GM12878 (cell line): ENCODE measurements around the gene LRRC57. TPM values are rescaled to one million over a fixed set of nuclear protein-coding genes. Genes with fewer than 3 reads are reported as not detected.

ENCODE experiments used
- ASH2L ChIP-seq: fragments of 300-600, 200-600 bp; sonication (generic); IDR thresholded peaks from 2 replicates; pipeline ENCODE4 v1.6.1; 2017; ENCODE audit warnings: low read depth, mild to moderate bottlenecking, borderline replicate concordance
- BRCA1 ChIP-seq: IDR thresholded peaks from 2 replicates; pipeline ENCODE4 v1.6.1; 2011; ENCODE audit warnings: low read depth, low read length, improper control_type of control experiment
- CBX3 ChIP-seq: fragments of 200-600 bp; sonication (generic); IDR thresholded peaks from 2 replicates; pipeline ENCODE4 v1.6.1; 2016; ENCODE audit warnings: low read depth, borderline replicate concordance
- CHD1 ChIP-seq: IDR thresholded peaks from 2 replicates; pipeline ENCODE4 v1.6.1; 2012; ENCODE audit warnings: low read depth, low read length, improper control_type of control experiment
- IKZF2 ChIP-seq, 2 experiments: fragments of 450-650 bp; IDR thresholded peaks; 2 replicates each; pipeline ENCODE4 v1.6.1; 2017; ENCODE audit warnings: mild to moderate bottlenecking in 2 of 2, moderate library complexity in 2 of 2
- NBN ChIP-seq: fragments of 450-650 bp; IDR thresholded peaks from 2 replicates; pipeline ENCODE4 v1.6.1; 2016
- NFYB ChIP-seq: IDR thresholded peaks from 2 replicates; pipeline ENCODE4 v1.6.1; 2011; ENCODE audit warnings: low read depth, mild to moderate bottlenecking, low read length, improper control_type of control experiment, moderate library complexity; ENCODE audit not compliant: insufficient read depth
- NRF1 ChIP-seq: conservative IDR thresholded peaks from 2 replicates; pipeline ENCODE4 v1.6.1; 2011; ENCODE audit warnings: mild to moderate bottlenecking, low read depth, low read length, improper control_type of control experiment
- POU2F2 ChIP-seq: IDR thresholded peaks from 3 replicates; pipeline ENCODE4 v1.6.1; 2011; ENCODE audit warnings: low read depth, mild to moderate bottlenecking, low read length, borderline replicate concordance
- RUNX3 ChIP-seq: IDR thresholded peaks from 2 replicates; pipeline ENCODE4 v1.6.1; 2012; ENCODE audit warnings: low read length, inconsistent platforms
- SIX5 ChIP-seq: IDR thresholded peaks from 2 replicates; pipeline ENCODE4 v1.6.1; 2011; ENCODE audit warnings: mild to moderate bottlenecking, low read depth, low read length, moderate library complexity; ENCODE audit not compliant: severe bottlenecking
- SMC3 ChIP-seq: IDR thresholded peaks from 2 replicates; pipeline ENCODE4 v1.6.1; 2011; ENCODE audit warnings: low read length, improper control_type of control experiment, borderline replicate concordance
- SREBF2 ChIP-seq: IDR thresholded peaks from 2 replicates; pipeline ENCODE4 v1.6.1; 2012; ENCODE audit warnings: mild to moderate bottlenecking, low read length
- polyA plus RNA-seq, 11 experiments: library from polyadenylated mRNA; depleted of rRNA in 4 of 11; unstranded in 6 of 11; stranded (reverse) in 5 of 11; fragments of >200 nt; fragmentation: Nextera tagmentation in 4 of 11; fragmentation: Illumina TruSeq in 1 of 11; extraction: Ambion mirVana in 4 of 11; extraction: Trizol in 1 of 11; gene quantifications; 1 replicate in 1 of 11; 2 replicates in 10 of 11; pipeline versions ENCODE4 v1.2.1 to v1.2.3, GENCODE V29; 2011 to 2016; ENCODE audit warnings: inconsistent platforms in 2 of 11, missing spikeins in 2 of 11, low read depth in 1 of 11
- total RNA-seq, 4 experiments: library from RNA; depleted of rRNA in 3 of 4; stranded (reverse); fragments of >200 nt in 3 of 4; fragmentation: Illumina TruSeq in 1 of 4; extraction: Trizol in 1 of 4; gene quantifications; 2 replicates each; pipeline versions ENCODE4 v1.2.1 to v1.2.3, GENCODE V29; 2013 to 2021
- TF ChIP-seq, protein P1 (sequence below): fragments of 450-650 bp; conservative IDR thresholded peaks from 2 replicates; pipeline ENCODE4 v1.6.1; 2017; ENCODE audit warnings: mild to moderate bottlenecking, moderate library complexity
- TF ChIP-seq, protein P2 (sequence below): IDR thresholded peaks from 2 replicates; pipeline ENCODE4 v1.6.1; 2011; ENCODE audit warnings: low read depth, mild to moderate bottlenecking, low read length, moderate library complexity, borderline replicate concordance; ENCODE audit errors: extremely low read depth
- TF ChIP-seq, protein P3 (sequence below): fragments of 450-650 bp; IDR thresholded peaks from 2 replicates; pipeline ENCODE4 v1.6.1; 2018; ENCODE audit warnings: mild to moderate bottlenecking, low read depth, moderate library complexity; ENCODE audit not compliant: partially characterized antibody
- TF ChIP-seq, protein P4 (sequence below): IDR thresholded peaks from 2 replicates; pipeline ENCODE4 v1.6.1; 2012; ENCODE audit warnings: low read length, inconsistent platforms
- TF ChIP-seq, protein P5 (sequence below): fragments of 450-650 bp; IDR thresholded peaks from 2 replicates; pipeline ENCODE4 v1.6.1; 2017; ENCODE audit warnings: mild to moderate bottlenecking
- TF ChIP-seq, protein P6 (sequence below): fragments of 450-650 bp; IDR thresholded peaks from 2 replicates; pipeline ENCODE4 v1.6.1; 2016; ENCODE audit warnings: mild to moderate bottlenecking

The LRRC57 gene
- total and polyA plus RNA-seq, 10 of the 15 experiments (the other 5 are each of a cell fraction or from before 2014, with no cell fraction given) = 5.2 to 15.7 (median 9.6) TPM

DNA sequence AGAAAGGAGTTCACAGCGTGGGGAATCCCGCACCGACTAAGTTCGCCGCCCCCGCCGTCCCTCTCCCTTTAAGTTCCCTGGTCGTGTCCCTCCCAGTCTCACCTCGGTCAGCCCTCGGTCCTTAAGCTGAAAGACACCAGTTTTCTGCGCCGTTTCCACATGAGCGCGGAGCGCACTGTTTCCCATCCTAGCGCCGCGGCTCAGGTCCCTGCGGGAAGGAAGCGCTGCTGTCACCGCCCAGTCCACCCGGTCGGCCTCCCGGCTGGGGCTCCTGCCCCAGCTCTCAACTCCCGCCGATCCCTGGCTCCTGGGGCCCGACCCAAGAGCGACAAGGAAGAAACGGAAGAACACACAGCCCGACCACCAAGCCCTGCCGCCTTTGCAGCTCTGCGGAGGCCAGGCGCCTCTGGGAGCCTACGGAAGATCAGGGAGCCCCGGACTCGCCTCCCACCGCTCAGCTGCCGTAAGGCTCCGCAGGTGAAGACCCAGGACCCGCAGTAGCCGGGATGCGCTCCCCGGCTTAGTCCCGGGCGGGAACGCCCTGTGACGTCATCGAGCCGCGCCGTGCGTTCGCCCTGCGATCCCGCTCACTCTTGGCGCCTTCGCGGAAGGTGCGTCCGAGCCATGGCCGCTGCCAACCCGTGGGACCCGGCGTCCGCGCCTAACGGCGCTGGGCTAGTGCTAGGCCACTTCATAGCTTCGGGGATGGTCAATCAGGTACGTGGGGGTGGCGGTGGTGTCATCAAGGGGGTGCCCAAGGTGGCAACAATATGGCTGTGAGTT is at the start of gene LRRC57, which contains the start of gene HAUS2 (continued):
- TF ChIP-seq NRF1 (no peak; the same call in 1 of the 2 replicates), NFYB (no peak), POU2F2 (peak; percentile 49; the same call in 1 of the 3 replicates), SMC3 (no peak), RUNX3 (peak; percentile 46; the same call in 1 of the 2 replicates), BRCA1 (peak; percentile 58), SREBF2 (no peak), IKZF2 (IDR thresholded peaks at IDR 0.05) (peak; percentile 52 to 71; a peak in 2 of 4 replicates), CBX3 (no peak), NBN (peak; percentile 100), ASH2L (peak; percentile 97; the same call in 1 of the 2 replicates), CHD1 (no peak), SIX5 (no peak)
- TF ChIP-seq, protein P1, sequence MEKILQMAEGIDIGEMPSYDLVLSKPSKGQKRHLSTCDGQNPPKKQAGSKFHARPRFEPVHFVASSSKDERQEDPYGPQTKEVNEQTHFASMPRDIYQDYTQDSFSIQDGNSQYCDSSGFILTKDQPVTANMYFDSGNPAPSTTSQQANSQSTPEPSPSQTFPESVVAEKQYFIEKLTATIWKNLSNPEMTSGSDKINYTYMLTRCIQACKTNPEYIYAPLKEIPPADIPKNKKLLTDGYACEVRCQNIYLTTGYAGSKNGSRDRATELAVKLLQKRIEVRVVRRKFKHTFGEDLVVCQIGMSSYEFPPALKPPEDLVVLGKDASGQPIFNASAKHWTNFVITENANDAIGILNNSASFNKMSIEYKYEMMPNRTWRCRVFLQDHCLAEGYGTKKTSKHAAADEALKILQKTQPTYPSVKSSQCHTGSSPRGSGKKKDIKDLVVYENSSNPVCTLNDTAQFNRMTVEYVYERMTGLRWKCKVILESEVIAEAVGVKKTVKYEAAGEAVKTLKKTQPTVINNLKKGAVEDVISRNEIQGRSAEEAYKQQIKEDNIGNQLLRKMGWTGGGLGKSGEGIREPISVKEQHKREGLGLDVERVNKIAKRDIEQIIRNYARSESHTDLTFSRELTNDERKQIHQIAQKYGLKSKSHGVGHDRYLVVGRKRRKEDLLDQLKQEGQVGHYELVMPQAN = peak; percentile 78
- TF ChIP-seq, protein P2, sequence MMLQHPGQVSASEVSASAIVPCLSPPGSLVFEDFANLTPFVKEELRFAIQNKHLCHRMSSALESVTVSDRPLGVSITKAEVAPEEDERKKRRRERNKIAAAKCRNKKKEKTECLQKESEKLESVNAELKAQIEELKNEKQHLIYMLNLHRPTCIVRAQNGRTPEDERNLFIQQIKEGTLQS = peak; percentile 71; the same call in 1 of the 2 replicates
- TF ChIP-seq, protein P3, sequence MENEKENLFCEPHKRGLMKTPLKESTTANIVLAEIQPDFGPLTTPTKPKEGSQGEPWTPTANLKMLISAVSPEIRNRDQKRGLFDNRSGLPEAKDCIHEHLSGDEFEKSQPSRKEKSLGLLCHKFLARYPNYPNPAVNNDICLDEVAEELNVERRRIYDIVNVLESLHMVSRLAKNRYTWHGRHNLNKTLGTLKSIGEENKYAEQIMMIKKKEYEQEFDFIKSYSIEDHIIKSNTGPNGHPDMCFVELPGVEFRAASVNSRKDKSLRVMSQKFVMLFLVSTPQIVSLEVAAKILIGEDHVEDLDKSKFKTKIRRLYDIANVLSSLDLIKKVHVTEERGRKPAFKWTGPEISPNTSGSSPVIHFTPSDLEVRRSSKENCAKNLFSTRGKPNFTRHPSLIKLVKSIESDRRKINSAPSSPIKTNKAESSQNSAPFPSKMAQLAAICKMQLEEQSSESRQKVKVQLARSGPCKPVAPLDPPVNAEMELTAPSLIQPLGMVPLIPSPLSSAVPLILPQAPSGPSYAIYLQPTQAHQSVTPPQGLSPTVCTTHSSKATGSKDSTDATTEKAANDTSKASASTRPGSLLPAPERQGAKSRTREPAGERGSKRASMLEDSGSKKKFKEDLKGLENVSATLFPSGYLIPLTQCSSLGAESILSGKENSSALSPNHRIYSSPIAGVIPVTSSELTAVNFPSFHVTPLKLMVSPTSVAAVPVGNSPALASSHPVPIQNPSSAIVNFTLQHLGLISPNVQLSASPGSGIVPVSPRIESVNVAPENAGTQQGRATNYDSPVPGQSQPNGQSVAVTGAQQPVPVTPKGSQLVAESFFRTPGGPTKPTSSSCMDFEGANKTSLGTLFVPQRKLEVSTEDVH = peak; percentile 39
- TF ChIP-seq, protein P4, sequence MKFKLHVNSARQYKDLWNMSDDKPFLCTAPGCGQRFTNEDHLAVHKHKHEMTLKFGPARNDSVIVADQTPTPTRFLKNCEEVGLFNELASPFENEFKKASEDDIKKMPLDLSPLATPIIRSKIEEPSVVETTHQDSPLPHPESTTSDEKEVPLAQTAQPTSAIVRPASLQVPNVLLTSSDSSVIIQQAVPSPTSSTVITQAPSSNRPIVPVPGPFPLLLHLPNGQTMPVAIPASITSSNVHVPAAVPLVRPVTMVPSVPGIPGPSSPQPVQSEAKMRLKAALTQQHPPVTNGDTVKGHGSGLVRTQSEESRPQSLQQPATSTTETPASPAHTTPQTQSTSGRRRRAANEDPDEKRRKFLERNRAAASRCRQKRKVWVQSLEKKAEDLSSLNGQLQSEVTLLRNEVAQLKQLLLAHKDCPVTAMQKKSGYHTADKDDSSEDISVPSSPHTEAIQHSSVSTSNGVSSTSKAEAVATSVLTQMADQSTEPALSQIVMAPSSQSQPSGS = no peak
- TF ChIP-seq, protein P5, sequence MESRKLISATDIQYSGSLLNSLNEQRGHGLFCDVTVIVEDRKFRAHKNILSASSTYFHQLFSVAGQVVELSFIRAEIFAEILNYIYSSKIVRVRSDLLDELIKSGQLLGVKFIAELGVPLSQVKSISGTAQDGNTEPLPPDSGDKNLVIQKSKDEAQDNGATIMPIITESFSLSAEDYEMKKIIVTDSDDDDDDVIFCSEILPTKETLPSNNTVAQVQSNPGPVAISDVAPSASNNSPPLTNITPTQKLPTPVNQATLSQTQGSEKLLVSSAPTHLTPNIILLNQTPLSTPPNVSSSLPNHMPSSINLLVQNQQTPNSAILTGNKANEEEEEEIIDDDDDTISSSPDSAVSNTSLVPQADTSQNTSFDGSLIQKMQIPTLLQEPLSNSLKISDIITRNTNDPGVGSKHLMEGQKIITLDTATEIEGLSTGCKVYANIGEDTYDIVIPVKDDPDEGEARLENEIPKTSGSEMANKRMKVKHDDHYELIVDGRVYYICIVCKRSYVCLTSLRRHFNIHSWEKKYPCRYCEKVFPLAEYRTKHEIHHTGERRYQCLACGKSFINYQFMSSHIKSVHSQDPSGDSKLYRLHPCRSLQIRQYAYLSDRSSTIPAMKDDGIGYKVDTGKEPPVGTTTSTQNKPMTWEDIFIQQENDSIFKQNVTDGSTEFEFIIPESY = no peak
- TF ChIP-seq, protein P6, sequence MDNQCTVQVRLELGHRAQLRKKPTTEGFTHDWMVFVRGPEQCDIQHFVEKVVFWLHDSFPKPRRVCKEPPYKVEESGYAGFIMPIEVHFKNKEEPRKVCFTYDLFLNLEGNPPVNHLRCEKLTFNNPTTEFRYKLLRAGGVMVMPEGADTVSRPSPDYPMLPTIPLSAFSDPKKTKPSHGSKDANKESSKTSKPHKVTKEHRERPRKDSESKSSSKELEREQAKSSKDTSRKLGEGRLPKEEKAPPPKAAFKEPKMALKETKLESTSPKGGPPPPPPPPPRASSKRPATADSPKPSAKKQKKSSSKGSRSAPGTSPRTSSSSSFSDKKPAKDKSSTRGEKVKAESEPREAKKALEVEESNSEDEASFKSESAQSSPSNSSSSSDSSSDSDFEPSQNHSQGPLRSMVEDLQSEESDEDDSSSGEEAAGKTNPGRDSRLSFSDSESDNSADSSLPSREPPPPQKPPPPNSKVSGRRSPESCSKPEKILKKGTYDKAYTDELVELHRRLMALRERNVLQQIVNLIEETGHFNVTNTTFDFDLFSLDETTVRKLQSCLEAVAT = 0 out of 2 replicates have a peak, but pooled peaks have one; percentile 15
